ENCODE data around the gene YPEL2. TPM values are rescaled to one million over a fixed set of nuclear protein-coding genes. Genes with fewer than 3 reads are reported as not detected.
A peak's percentile ranks its signal among the peaks of the same experiment; 100 is the strongest.

Gene YPEL2
- polyA plus RNA-seq, 2 of the 4 experiments (the other 2 are of a cell fraction), result 5.4 to 8.2 TPM

DNA sequence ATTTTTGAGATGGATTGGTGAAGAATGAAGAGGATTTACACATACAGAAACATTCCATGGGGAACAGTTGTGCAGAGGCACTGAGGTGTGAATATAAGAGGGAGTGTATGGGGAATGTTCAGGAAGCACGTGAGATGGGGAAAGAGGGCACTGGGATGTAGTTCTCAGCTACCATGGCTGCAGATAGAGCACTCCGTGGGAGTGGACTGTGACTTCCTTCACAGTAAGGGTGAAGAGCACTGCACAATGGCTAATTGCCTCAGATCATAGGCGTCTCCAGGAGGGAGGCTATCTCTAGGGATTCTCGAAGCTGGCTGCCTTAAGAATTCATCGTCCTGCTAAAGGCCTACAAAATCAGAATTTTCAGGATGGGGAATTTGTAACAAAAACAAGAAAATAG, 7.0 kb downstream of the YPEL2 start:
- Histone ChIP-seq H3K9me3 (no peaks in the 10 kb centered on the region), H3K4me2 (no peak overlapping the region), H3K4me3 (no peak overlapping the region), H3K4me1 (no peaks in the 10 kb centered on the region), H3K27ac (no peak overlapping the region)
- POLR2A ChIA-PET, result no interaction called here
- TF ChIP-seq RNF2 (IDR thresholded peaks at IDR 0.05; ENCODE audit: borderline replicate concordance, low read depth) (no peak), FOSL2 (IDR thresholded peaks at IDR 0.05) (no peak), FOSL2 (CRISPR knock-in tag; IDR thresholded peaks at IDR 0.05) (no peak), CHD4 (IDR thresholded peaks at IDR 0.05; ENCODE audit: borderline replicate concordance) (no peak), FOXS1 (CRISPR knock-in tag; IDR thresholded peaks at IDR 0.05) (no peak), RAD21 (conservative IDR thresholded peaks at IDR 0.05 in 1 of 2, IDR thresholded peaks at IDR 0.05 in 1 of 2) (no peak), RFX5 (IDR thresholded peaks at IDR 0.05) (no peak), EHMT2 (IDR thresholded peaks at IDR 0.05; ENCODE audit: low read depth) (no peak), CBX8 (IDR thresholded peaks at IDR 0.05) (no peak), NPAS2 (CRISPR knock-in tag; IDR thresholded peaks at IDR 0.05; ENCODE audit: borderline replicate concordance) (no peak), CEBPB (IDR thresholded peaks at IDR 0.05) (no peak), HDAC2 (IDR thresholded peaks at IDR 0.05) (no peak), GATA3 (IDR thresholded peaks at IDR 0.05; ENCODE audit: borderline replicate concordance) (no peak), JUNB (IDR thresholded peaks at IDR 0.05) (no peak), POLR2A (IDR thresholded peaks at IDR 0.05; ENCODE audit: low read length) (no peak), PBX3 (IDR thresholded peaks at IDR 0.05) (no peak), MAZ (IDR thresholded peaks at IDR 0.05; ENCODE audit: borderline replicate concordance, low read depth, low read length) (no peak)
- TF ChIP-seq, protein P1, sequence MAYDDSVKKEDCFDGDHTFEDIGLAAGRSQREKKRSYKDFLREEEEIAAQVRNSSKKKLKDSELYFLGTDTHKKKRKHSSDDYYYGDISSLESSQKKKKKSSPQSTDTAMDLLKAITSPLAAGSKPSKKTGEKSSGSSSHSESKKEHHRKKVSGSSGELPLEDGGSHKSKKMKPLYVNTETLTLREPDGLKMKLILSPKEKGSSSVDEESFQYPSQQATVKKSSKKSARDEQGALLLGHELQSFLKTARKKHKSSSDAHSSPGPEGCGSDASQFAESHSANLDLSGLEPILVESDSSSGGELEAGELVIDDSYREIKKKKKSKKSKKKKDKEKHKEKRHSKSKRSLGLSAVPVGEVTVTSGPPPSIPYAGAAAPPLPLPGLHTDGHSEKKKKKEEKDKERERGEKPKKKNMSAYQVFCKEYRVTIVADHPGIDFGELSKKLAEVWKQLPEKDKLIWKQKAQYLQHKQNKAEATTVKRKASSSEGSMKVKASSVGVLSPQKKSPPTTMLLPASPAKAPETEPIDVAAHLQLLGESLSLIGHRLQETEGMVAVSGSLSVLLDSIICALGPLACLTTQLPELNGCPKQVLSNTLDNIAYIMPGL (CRISPR knock-in tag; IDR thresholded peaks at IDR 0.05; ENCODE audit: borderline replicate concordance), result no peak
- TF ChIP-seq, protein P2, sequence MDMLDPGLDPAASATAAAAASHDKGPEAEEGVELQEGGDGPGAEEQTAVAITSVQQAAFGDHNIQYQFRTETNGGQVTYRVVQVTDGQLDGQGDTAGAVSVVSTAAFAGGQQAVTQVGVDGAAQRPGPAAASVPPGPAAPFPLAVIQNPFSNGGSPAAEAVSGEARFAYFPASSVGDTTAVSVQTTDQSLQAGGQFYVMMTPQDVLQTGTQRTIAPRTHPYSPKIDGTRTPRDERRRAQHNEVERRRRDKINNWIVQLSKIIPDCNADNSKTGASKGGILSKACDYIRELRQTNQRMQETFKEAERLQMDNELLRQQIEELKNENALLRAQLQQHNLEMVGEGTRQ (IDR thresholded peaks at IDR 0.05), result no peak
- FAIRE-seq (no peak), ATAC-seq (no peak), DNase-seq (ENCODE audit: low read depth in 1 of 2, low spot score in 1 of 2) (no peak)
- 76% methylated on average over 5 of the region's 5 CpGs for WGBS (ENCODE audit: missing lambda C conversion rate)
- CTCF ChIA-PET, result interaction anchor here (0.9 to 3.4 kb wide), 6 partner anchors 9 to 70 kb away, joined by 3 to 21 read pairs (median 4); no protein-coding TSS in a partner anchor

DNA sequence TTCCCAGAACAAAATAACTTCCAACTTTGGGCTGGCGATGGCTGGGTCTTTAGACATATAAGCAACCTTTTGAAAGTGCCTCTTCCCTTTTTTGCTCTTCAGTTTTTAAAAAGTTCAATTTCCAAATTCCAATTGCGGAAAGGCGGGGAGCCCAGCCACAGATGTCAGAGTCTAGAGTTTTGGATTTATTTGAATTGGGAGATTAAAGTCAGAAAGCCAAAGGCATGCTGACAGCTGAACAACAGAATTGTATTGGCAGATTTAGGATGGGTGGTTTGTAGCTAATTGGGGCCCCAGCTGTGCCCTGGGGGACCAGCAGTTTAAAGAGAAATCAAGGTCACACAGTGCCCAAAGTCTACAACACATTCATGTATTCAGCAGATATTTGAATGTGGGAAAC, 10.5 kb downstream of the YPEL2 start:
- TF ChIP-seq JUNB (IDR thresholded peaks at IDR 0.05), result no peak
- no peak for TF ChIP-seq MYC (IDR thresholded peaks at IDR 0.05; ENCODE audit: borderline replicate concordance, low read length)
- TF ChIP-seq CBX8 (IDR thresholded peaks at IDR 0.05), result no peak
- TF ChIP-seq HOXB13 (CRISPR knock-in tag; IDR thresholded peaks at IDR 0.05; ENCODE audit: low read depth), result no peak
- WGBS (ENCODE audit: missing lambda C conversion rate), result 96% methylated on average over 3 of the region's 3 CpGs
- Histone ChIP-seq H3K9me3 (no peaks in the 10 kb centered on the region), H3K4me3 (no peak overlapping the region), H3K27ac (no peak overlapping the region), H3K4me1 (no peaks in the 10 kb centered on the region), H3K4me2 (no peak overlapping the region)
- no peak for DNase-seq (ENCODE audit: low read depth in 1 of 2, low spot score in 1 of 2)
- no peak for FAIRE-seq
- CTCF ChIA-PET, result interaction anchor here (1.3 kb wide), 1 partner anchor 12 kb away, joined by 5 read pairs; no protein-coding TSS in a partner anchor
- ATAC-seq, result no peak
- POLR2A ChIA-PET, result no interaction called here

DNA sequence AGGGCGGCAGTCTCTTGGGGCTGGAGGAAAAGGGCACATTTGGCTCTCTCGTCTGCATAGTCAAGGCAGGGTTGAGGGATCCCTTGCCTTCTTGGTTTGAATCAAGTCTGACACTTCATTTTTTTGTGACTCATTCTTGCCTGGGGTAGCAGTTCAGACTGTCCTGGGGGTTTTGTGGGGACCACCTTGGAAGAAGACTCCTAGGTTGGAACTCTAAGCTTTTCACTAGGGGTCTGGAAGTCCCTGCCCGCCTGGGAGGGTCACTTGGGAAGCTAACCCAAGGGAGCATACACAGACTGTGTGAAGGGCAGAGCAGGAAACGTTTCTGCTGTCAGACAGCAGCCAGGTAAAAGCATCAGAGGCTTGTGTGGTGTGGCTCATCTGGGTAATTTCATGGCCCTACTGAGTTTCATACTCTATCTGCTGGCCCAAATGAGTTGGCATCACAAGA, 11.3 kb downstream of the YPEL2 start:
- Histone ChIP-seq H3K4me2 (no peak overlapping the region), H3K27ac (no peak overlapping the region), H3K4me3 (no peak overlapping the region), H3K9me3 (no peaks in the 10 kb centered on the region), H3K4me1 (no peaks in the 10 kb centered on the region)
- FAIRE-seq (no peak), DNase-seq (ENCODE audit: low read depth in 1 of 2, low spot score in 1 of 2) (no peak), ATAC-seq (peak in 1 of 2 experiments; percentile 43; a peak in 2 of 6 replicates)
- ChIA-PET CTCF (interaction anchor here (0.8 kb wide), 2 partner anchors 9 to 93 kb away, joined by 3 read pairs; no protein-coding TSS in a partner anchor), POLR2A (no interaction called here)
- WGBS (ENCODE audit: missing lambda C conversion rate), result 53% methylated on average over 4 of the region's 4 CpGs
- TF ChIP-seq SMC3 (IDR thresholded peaks at IDR 0.05) (no peak), RARB (CRISPR knock-in tag; IDR thresholded peaks at IDR 0.05) (no peak), RNF2 (IDR thresholded peaks at IDR 0.05; ENCODE audit: borderline replicate concordance, low read depth) (no peak), HDAC2 (IDR thresholded peaks at IDR 0.05) (no peak), POLR2AphosphoS2 (conservative IDR thresholded peaks at IDR 0.05; ENCODE audit: low read length) (no peak), REST (IDR thresholded peaks at IDR 0.05) (no peak), RFX5 (IDR thresholded peaks at IDR 0.05) (no peak), MYC (IDR thresholded peaks at IDR 0.05; ENCODE audit: borderline replicate concordance, low read length) (no peak)
- TF ChIP-seq, protein P3, sequence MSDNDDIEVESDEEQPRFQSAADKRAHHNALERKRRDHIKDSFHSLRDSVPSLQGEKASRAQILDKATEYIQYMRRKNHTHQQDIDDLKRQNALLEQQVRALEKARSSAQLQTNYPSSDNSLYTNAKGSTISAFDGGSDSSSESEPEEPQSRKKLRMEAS (IDR thresholded peaks at IDR 0.05), result no peak

Data from A549 (cell line).